ENCODE results near the gene TAAR1. TPM values are rescaled to one million over a fixed set of nuclear protein-coding genes. Genes with fewer than 3 reads are reported as not detected.

Gene TAAR1
- total RNA-seq, 2 experiments from 2014 or later = not detected

DNA sequence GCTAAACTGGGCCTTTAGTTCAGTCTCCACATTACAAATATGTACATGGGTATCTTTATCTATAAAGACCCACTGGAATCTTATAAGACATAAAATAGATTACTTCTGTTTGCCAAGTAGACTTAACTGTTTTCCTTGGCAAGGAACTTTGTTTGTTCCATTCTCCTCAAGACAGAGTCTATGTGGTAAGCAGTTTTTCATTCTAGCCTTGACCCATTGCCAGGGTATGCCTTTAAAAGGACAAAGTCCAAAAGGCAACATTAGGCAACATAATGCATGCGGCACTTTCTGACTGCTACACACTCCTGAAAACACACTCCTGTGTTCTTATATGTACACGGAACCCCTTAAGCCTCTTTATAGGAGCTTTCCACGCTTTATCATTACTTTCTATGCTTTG, 34.5 kb upstream of the TAAR1 start:
- peaks cover 32% of the 10 kb centered on the region for H3K27me3 Mint-ChIP-seq
- Histone ChIP-seq H3K27ac (ENCODE audit: low read depth in 1 of 2, low read length in 2 of 2) (no peak overlapping the region), H3K9me3 (ENCODE audit: control insufficient read depth in 1 of 2, insufficient read depth in 1 of 2, low read length in 2 of 2) (peaks cover 6 to 12% of the 10 kb centered on the region in 2 experiments), H3K4me3 (ENCODE audit: low read length) (no peak overlapping the region), H3K4me1 (ENCODE audit: insufficient read depth, low read length) (no peaks in the 10 kb centered on the region), H3K36me3 (ENCODE audit: insufficient read depth, low read length) (no peaks in the 10 kb centered on the region), H3K27me3 (ENCODE audit: control insufficient read depth in 1 of 2, insufficient read depth in 2 of 2, low read length in 2 of 2) (peaks cover 4 to 5% of the 10 kb centered on the region in 2 experiments)
- intact Hi-C loops (cut with DNase I, micrococcal nuclease) = no loop called here
- no peak overlapping the region for H3K4me3 Mint-ChIP-seq
- no peak for TF ChIP-seq CTCF (IDR thresholded peaks at IDR 0.05)
- H3K4me1 Mint-ChIP-seq (ENCODE audit: low read depth) = no peaks in the 10 kb centered on the region
- peaks cover 10% of the 10 kb centered on the region for H3K9me3 Mint-ChIP-seq
- CTCF ChIA-PET = no interaction called here
- POLR2A ChIA-PET = no interaction called here
- no peaks in the 10 kb centered on the region for H3K36me3 Mint-ChIP-seq (ENCODE audit: low read depth)
- DNase-seq (no peak), ATAC-seq (ENCODE audit: poor library complexity) (no peak)
- H3K27ac Mint-ChIP-seq = no peak overlapping the region

DNA sequence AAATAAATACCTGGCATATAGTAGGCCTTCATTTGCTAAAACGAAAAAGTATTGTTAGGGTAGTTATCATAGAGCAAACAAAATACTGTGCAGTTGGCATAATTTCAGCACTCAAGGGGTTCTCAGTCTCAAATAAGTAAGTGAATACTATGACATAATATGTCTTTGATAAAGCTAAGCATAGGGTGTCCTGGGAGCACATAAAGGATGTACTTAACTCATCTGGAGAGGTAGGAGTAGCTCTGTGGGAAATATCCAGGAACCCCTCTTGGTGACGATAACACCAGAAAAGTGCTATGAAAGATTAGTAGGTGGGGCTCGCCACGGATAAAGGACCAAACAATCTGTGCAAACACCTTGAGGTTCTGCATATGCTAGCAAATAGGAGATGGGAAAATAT, 31.7 kb upstream of the TAAR1 start:
- Histone ChIP-seq H3K36me3 (ENCODE audit: insufficient read depth, low read length) (no peaks in the 10 kb centered on the region), H3K27me3 (ENCODE audit: control insufficient read depth in 1 of 2, insufficient read depth in 2 of 2, low read length in 2 of 2) (peaks cover 4 to 5% of the 10 kb centered on the region in 2 experiments), H3K27ac (ENCODE audit: low read depth in 1 of 2, low read length in 2 of 2) (no peak overlapping the region), H3K4me1 (ENCODE audit: insufficient read depth, low read length) (no peaks in the 10 kb centered on the region), H3K4me3 (ENCODE audit: low read length) (no peak overlapping the region), H3K9me3 (ENCODE audit: control insufficient read depth in 1 of 2, insufficient read depth in 1 of 2, low read length in 2 of 2) (peaks cover 0 to 4% of the 10 kb centered on the region in 2 experiments)
- H3K36me3 Mint-ChIP-seq (ENCODE audit: low read depth) = no peaks in the 10 kb centered on the region
- ChIA-PET POLR2A (no interaction called here), CTCF (no interaction called here)
- no peaks in the 10 kb centered on the region for H3K4me1 Mint-ChIP-seq (ENCODE audit: low read depth)
- H3K27ac Mint-ChIP-seq = no peak overlapping the region
- DNase-seq (no peak), ATAC-seq (ENCODE audit: poor library complexity) (no peak)
- H3K27me3 Mint-ChIP-seq = peaks cover 49% of the 10 kb centered on the region
- intact Hi-C loops (cut with DNase I, micrococcal nuclease) = no loop called here
- no peak for TF ChIP-seq CTCF (IDR thresholded peaks at IDR 0.05)
- H3K4me3 Mint-ChIP-seq = no peak overlapping the region
- H3K9me3 Mint-ChIP-seq = peaks cover under 1% of the 10 kb centered on the region

GRCh38 chr6:132687306-132687705, 28.3 kb upstream of the TAAR1 start:
- intact Hi-C loops (cut with DNase I, micrococcal nuclease) = no loop called here
- Mint-ChIP-seq H3K27me3 (peaks cover 42% of the 10 kb centered on the region), H3K9me3 (no peaks in the 10 kb centered on the region), H3K27ac (no peak overlapping the region), H3K4me3 (no peak overlapping the region), H3K36me3 (ENCODE audit: low read depth) (no peaks in the 10 kb centered on the region), H3K4me1 (ENCODE audit: low read depth) (no peaks in the 10 kb centered on the region)
- no peaks in the 10 kb centered on the region for H3K36me3 ChIP-seq (ENCODE audit: insufficient read depth, low read length)
- ChIA-PET POLR2A (no interaction called here), CTCF (no interaction called here)
- H3K4me3 ChIP-seq (ENCODE audit: low read length) = no peak overlapping the region
- H3K4me1 ChIP-seq (ENCODE audit: insufficient read depth, low read length) = no peaks in the 10 kb centered on the region
- DNase-seq (peak in 2 of 14 experiments; percentile 1 to 13), ATAC-seq (ENCODE audit: poor library complexity) (no peak)
- no peak overlapping the region for H3K27ac ChIP-seq (ENCODE audit: low read depth in 1 of 2, low read length in 2 of 2)
- peaks cover 0 to 5% of the 10 kb centered on the region in 2 experiments for H3K27me3 ChIP-seq (ENCODE audit: control insufficient read depth in 1 of 2, insufficient read depth in 2 of 2, low read length in 2 of 2)
- H3K9me3 ChIP-seq (ENCODE audit: control insufficient read depth in 1 of 2, insufficient read depth in 1 of 2, low read length in 2 of 2) = no peaks in the 10 kb centered on the region
- no peak for TF ChIP-seq CTCF (IDR thresholded peaks at IDR 0.05)

Data from CD4-positive, alpha-beta T cell (primary cell).